Spinal cord (tissue), 10 donors: ENCODE measurements around the gene ATP5PF. TPM values are rescaled to one million over a fixed set of nuclear protein-coding genes. Genes with fewer than 3 reads are reported as not detected.
A peak's percentile ranks its signal among the peaks of the same experiment; 100 is the strongest.

Experiments
- DNase-seq, 6 donors: peaks; one replicate each; pipeline versions ENCODE4 v3.0.0 to v3.0.0-alpha.2; 2013 to 2015; ENCODE audit warnings: low spot score in 6 of 6, low read depth in 4 of 6
- H3K27ac ChIP-seq: one replicate; pipeline ENCODE4 v1.5.1; 2013; ENCODE audit warnings: low read depth, low read length, control low read depth
- H3K27me3 ChIP-seq: one replicate; pipeline ENCODE4 v1.6.1; 2013; ENCODE audit warnings: low read length; ENCODE audit not compliant: control insufficient read depth, insufficient read depth
- H3K36me3 ChIP-seq: one replicate; pipeline ENCODE4 v1.6.1; 2013; ENCODE audit warnings: low read length; ENCODE audit not compliant: control insufficient read depth, insufficient read depth
- H3K4me1 ChIP-seq: one replicate; pipeline ENCODE4 v1.6.1; 2013; ENCODE audit warnings: low read length; ENCODE audit not compliant: control insufficient read depth, insufficient read depth
- H3K4me3 ChIP-seq: one replicate; pipeline ENCODE4 v1.5.1; 2013; ENCODE audit warnings: low read depth, low read length, control low read depth
- H3K9me3 ChIP-seq: one replicate; pipeline ENCODE4 v1.6.1; 2013; ENCODE audit warnings: low read length; ENCODE audit not compliant: control insufficient read depth, insufficient read depth
- WGBS: methylation state at CpG from one replicate; pipeline ENCODE4 v1.1.5; 2013; ENCODE audit warnings: missing lambda C conversion rate; ENCODE audit not compliant: insufficient coverage; 5-methylcytosine and 5-hydroxymethylcytosine counted together
- polyA plus RNA-seq, 2 donors: library from polyadenylated mRNA; unstranded; fragments of 120-200 nt; gene quantifications; one replicate each; pipeline ENCODE4 v1.2.1, GENCODE V29; 2013; ENCODE audit not compliant: insufficient read length in 2 of 2
- total RNA-seq, 2 donors: library from RNA; depleted of rRNA in 1 of 2; stranded (reverse); fragments of 120-200 nt in 1 of 2; fragments of >200 nt in 1 of 2; gene quantifications; one replicate each; pipeline versions ENCODE4 v1.2.3 to v1.2.4, GENCODE V29; 2013 to 2014
- donor health status: healthy.

ATP5PF gene
- total and polyA plus RNA-seq, 4 donors = 100 to 244 (median 180) TPM

- no peaks in the 10 kb centered on the region for H3K27me3 ChIP-seq
- no peak overlapping the region for H3K4me3 ChIP-seq
- H3K4me1 ChIP-seq = no peaks in the 10 kb centered on the region
- H3K9me3 ChIP-seq = no peaks in the 10 kb centered on the region
- WGBS = no CpG with 5 or more reads among the region's 1 CpG
- DNase-seq = no peak
- peaks cover 6% of the 10 kb centered on the region for H3K36me3 ChIP-seq
- H3K27ac ChIP-seq = no peak overlapping the region
These were observed 24.9 kb upstream of the ATP5PF start for GRCh38 chr21:25759573-25759972.

GRCh38 chr21:25757531-25757930 is 22.8 kb upstream of the ATP5PF start:
- no peak overlapping the region for H3K27ac ChIP-seq
- H3K4me3 ChIP-seq = no peak overlapping the region
- H3K9me3 ChIP-seq = no peaks in the 10 kb centered on the region
- DNase-seq = peak in 1 of 6 donors; percentile 44
- H3K27me3 ChIP-seq = no peaks in the 10 kb centered on the region
- H3K4me1 ChIP-seq = no peaks in the 10 kb centered on the region
- peaks cover 6% of the 10 kb centered on the region for H3K36me3 ChIP-seq

- H3K4me3 ChIP-seq = no peak overlapping the region
- H3K4me1 ChIP-seq = no peaks in the 10 kb centered on the region
- no peak for DNase-seq
- WGBS = 92% methylated on average over 4 of the region's 6 CpGs
- no peaks in the 10 kb centered on the region for H3K27me3 ChIP-seq
- no peaks in the 10 kb centered on the region for H3K9me3 ChIP-seq
- peaks cover 6% of the 10 kb centered on the region for H3K36me3 ChIP-seq
- H3K27ac ChIP-seq = no peak overlapping the region
These were observed 21.7 kb upstream of the ATP5PF start for GRCh38 chr21:25756190-25756932.

- 83% methylated on average over 1 of the region's 1 CpG for WGBS
- no peaks in the 10 kb centered on the region for H3K9me3 ChIP-seq
- no peak for DNase-seq
- H3K36me3 ChIP-seq = peaks cover 11% of the 10 kb centered on the region
- H3K4me1 ChIP-seq = no peaks in the 10 kb centered on the region
- no peak overlapping the region for H3K27ac ChIP-seq
- no peaks in the 10 kb centered on the region for H3K27me3 ChIP-seq
- no peak overlapping the region for H3K4me3 ChIP-seq
These were observed 17.7 kb upstream of the ATP5PF start for GRCh38 chr21:25752416-25752815.

GRCh38 chr21:25750085-25750484 is 15.4 kb upstream of the ATP5PF start:
- Histone ChIP-seq H3K27me3 (no peaks in the 10 kb centered on the region), H3K27ac (no peak overlapping the region), H3K4me1 (no peaks in the 10 kb centered on the region), H3K9me3 (no peaks in the 10 kb centered on the region), H3K36me3 (peaks cover 12% of the 10 kb centered on the region), H3K4me3 (no peak overlapping the region)
- WGBS = 100% methylated on average over 2 of the region's 6 CpGs
- DNase-seq = no peak

GRCh38 chr21:25744854-25745253 is 10.2 kb upstream of the ATP5PF start:
- Histone ChIP-seq H3K4me3 (no peak overlapping the region), H3K27ac (no peak overlapping the region), H3K27me3 (no peaks in the 10 kb centered on the region), H3K36me3 (peaks cover 12% of the 10 kb centered on the region), H3K9me3 (no peaks in the 10 kb centered on the region), H3K4me1 (no peaks in the 10 kb centered on the region)
- DNase-seq = peak in 1 of 6 donors; percentile 55
- WGBS = no CpG with 5 or more reads among the region's 2 CpGs

GRCh38 chr21:25742900-25743299 is 8.2 kb upstream of the ATP5PF start:
- Histone ChIP-seq H3K4me3 (no peak overlapping the region), H3K27ac (no peak overlapping the region), H3K9me3 (no peaks in the 10 kb centered on the region), H3K36me3 (peaks cover 5% of the 10 kb centered on the region), H3K4me1 (no peaks in the 10 kb centered on the region), H3K27me3 (no peaks in the 10 kb centered on the region)
- DNase-seq = no peak
- 96% methylated on average over 2 of the region's 3 CpGs for WGBS

- Histone ChIP-seq H3K27ac (no peak overlapping the region), H3K9me3 (no peaks in the 10 kb centered on the region), H3K36me3 (peaks cover under 1% of the 10 kb centered on the region), H3K4me3 (no peak overlapping the region), H3K4me1 (peaks cover 8% of the 10 kb centered on the region), H3K27me3 (no peaks in the 10 kb centered on the region)
- no CpG with 5 or more reads among the region's 1 CpG for WGBS
- DNase-seq = no peak
These were observed 2.7 kb upstream of the ATP5PF start for GRCh38 chr21:25737421-25737820.

- peaks cover 7% of the 10 kb centered on the region for H3K36me3 ChIP-seq
- H3K9me3 ChIP-seq = no peaks in the 10 kb centered on the region
- peaks cover 8% of the 10 kb centered on the region for H3K4me1 ChIP-seq
- peak overlapping the region; percentile 99 for H3K27ac ChIP-seq
- H3K4me3 ChIP-seq = peak overlapping the region; percentile 78
- DNase-seq = peak; percentile 22 to 97 (median 80)
- no peaks in the 10 kb centered on the region for H3K27me3 ChIP-seq
- WGBS = 0% methylated on average over 28 of the region's 48 CpGs
These were observed 1.2 kb upstream of the ATP5PF start for GRCh38 chr21:25735646-25736597.

- Histone ChIP-seq H3K36me3 (peaks cover 9% of the 10 kb centered on the region), H3K27ac (peak overlapping the region; percentile 99), H3K4me1 (peaks cover 8% of the 10 kb centered on the region), H3K27me3 (no peaks in the 10 kb centered on the region), H3K4me3 (peak overlapping the region; percentile 78), H3K9me3 (no peaks in the 10 kb centered on the region)
- WGBS = 0% methylated on average over 10 of the region's 10 CpGs
- no peak for DNase-seq
These were observed 125 bp downstream of the ATP5PF start for GRCh38 chr21:25734654-25734903.
